Epidermal melanocyte (primary cell): ENCODE measurements around the gene CHSY3.
"Not testable (repeated sequence)": the region's sequence is repeated elsewhere in the genome, so short reads cannot be mapped to it uniquely, and the experiment has no call there.

Source experiments
- DNase-seq: peaks from one replicate; pipeline ENCODE4 v3.0.0; 2011; ENCODE audit warnings: low spot score; ENCODE audit not compliant: insufficient read length

The CHSY3 gene

DNA sequence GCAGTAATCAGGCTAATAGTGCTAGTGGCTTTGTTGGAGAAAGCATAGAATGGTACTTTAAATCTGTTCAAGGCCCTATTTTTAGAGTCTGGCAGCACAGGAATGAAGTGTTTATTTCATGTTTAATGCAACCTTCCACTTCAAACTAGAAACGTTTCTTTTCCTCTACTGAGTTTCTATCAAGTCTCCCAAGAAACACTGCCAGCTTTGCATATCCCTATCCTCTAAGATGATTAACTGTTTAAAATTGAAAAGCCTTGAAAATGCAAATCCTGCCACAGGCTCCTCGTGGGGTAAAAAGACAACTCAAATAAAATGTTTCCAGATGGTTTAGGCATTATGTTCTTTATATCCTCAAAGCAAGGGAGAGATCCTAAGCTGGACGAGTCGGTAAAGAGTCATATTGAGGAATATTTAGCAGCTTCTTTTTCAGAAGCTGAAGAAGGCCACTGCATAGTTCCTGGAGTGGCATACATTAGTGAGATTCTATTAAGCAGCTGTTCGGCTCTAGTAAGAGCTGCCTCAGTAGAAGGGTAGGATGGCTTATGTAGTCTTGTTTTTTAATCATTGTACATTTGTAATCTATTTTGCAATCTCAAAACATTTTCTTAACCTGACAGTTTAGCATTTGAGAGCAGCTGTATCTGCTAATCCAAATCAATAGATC is 251.2 kb downstream of the CHSY3 start:
- DNase-seq: no peak

DNA sequence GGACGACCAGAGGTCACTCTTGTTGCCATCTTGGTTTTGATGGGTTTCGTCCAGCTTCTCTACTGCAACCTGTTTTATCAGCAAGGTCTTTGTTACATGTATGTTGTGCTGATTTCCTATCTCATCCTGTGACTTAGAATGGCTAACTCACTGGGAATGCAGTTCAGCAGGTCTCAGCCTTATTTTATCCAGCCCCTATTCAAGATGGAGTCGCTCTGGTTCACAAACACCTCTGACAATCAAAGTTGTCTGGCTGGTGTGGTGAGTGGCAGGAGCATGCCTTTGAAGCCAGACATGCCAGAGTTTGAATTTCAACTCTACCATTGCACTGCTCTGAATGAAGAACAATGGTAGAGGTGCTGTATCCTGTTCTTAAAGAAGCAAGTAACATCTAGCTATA is 253.8 kb downstream of the CHSY3 start:
- DNase-seq: no peak

DNA sequence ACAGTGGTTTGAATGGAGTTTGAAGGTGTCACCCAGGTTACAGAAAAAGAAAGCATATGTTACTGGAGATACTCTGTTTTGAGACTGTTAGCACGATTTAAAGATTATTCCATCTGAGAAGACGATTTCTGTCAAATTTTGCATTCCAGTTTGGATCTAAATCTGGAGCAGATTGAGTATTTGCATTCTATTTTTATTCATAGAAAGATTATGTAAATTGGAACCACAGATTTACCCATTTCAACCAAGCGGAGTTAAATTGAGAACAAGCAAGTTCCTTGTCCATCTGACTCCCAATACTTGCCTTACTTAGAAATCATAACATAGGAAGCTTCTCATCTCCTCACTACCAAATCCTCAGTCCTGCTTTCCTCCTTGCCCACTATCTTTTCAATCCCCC is 255.7 kb downstream of the CHSY3 start:
- no peak for DNase-seq

DNA sequence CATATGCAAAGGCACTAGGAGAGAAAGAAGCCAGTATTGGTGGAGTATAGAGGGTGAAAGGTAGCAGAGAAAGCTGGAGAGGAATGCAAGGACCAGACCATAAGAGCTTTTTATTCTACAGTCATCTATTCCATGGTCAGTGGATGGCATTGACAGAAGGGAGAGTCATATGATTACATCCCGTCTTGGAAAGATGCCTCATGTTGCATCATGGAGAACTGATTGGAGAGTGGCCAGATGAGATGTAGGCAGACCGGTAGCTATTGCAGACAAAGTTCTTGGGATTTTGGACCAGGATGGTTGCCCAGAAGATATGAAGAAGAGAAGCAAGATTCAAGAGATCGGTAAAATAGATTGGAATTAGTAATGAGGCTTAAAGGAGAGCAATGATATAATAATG is 260.7 kb downstream of the CHSY3 start:
- no peak for DNase-seq

DNA sequence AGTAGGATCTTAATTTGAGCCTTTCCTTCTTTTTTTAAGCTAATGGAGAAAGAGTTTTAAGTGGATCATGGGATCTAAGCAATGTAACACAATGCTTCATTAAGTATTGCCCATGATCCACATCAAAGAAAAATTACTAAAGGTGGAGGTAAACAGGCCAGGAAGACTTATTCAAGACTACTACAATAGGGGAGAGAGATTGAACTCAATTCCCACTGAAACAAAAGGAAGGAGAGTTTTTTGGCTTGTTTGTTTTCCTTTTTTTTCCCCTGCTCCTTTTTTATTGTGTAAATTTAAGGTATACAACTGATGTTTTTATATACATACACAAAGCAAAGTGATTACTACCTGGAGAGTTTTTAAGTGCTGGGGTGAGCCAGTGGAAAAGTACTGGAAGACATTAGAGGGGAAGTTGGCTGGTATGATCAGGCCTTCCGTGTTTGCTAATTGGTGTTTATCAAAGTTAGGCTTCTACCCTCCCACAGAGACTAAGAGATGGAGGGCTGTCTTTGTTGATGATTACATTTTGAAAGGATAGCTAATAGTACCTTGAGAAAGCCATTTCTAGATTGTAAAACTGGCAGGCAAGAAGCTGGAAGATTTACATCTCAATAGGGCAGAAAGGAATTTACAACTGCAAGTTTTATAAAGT is 262.7 kb downstream of the CHSY3 start:
- DNase-seq: no peak

DNA sequence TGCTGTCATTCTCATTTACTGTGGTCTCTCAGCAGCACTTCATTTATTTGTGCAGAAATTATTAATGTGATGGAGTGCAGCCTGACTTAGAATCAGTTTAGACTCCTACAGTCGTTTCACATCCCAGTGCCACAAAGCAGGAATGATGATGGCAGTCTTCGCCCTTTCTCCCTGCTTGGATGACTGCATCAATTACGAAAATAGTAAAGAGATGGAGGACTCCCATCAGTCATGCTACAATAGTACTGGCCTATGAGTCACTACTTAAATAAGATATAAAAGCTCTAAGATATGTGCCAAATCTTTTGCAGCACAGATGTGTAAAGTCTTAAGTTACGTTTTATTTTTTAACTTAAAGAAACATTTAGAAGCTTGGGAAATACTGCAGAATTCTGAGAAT is 263.9 kb downstream of the CHSY3 start:
- DNase-seq: no peak

DNA sequence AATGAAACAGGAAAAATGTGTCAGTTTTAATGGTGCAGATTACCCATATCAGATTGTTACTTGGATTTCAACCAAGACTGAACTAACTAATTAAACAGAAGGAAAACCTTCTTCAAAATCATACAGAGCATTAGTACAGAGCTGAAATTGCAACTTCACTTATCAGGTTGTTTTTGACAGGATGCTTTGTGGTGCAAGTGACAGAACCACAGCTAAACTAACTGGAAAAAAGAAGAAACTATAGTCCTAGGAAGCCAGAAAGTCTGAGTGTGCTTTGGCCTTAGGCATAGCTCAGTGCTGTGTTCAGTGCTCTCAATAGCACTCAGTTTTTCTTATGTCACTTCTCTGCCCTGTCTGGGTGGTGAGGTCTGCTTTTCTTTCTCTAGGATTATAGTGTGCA is 267.4 kb downstream of the CHSY3 start:
- no peak for DNase-seq

DNA sequence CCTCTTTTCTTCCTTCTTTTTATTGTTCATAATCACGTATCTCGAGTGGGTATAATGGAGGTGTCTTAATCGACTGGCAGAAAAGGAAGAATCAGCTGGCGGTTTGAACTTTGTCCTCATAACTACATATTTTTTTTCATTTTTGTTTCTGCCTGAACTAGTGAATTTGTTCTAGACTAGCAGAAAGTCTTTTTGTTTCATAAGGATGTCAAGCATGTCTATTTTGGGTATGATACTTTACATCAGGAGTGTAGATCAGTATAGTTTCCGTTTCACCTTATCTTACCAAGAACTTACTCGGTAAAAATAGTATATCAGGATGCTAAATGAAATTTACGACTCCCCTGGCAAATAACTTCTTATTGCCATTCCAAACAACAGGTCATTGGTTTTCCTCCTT is 278.9 kb downstream of the CHSY3 start:
- no peak for DNase-seq

DNA sequence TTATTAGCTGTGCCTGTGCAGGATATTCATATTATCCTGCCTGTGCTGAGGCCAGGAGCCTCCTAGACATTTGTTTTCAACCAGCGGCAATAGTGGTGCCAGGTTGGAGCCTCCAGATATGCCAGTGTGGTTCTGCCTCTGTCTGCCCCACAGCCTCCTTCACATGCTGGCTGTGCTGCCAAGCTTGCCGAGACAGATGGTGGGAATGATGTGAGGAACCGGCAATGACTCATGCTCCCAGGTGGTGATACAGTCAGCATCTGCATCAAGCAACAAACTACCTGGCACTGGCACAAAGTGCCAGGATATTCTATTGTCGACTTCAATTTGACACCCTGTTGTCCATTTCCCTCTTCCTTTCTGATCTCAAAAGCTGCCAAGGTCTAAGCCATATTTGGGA is 285.7 kb downstream of the CHSY3 start:
- no peak for DNase-seq

DNA sequence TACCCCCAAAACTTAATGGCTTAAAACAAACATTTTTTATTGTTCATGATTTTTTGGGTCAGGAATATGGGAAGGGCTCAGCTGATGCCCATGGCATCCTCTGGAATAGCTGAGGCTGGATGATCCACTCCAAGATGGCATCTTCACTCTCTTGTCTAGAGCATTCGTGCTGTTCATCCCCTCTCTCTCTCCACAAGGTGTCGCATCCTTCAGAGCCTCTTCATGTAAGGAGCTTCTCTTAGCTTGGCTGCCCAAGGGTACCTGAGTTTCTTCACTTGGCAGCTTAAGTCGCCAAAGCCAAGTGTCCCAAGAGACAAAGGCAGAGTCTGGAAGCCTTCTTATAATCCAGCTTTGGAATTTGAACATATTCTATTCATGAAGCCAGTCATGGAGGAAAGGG is 294.7 kb downstream of the CHSY3 start:
- no peak for DNase-seq

DNA sequence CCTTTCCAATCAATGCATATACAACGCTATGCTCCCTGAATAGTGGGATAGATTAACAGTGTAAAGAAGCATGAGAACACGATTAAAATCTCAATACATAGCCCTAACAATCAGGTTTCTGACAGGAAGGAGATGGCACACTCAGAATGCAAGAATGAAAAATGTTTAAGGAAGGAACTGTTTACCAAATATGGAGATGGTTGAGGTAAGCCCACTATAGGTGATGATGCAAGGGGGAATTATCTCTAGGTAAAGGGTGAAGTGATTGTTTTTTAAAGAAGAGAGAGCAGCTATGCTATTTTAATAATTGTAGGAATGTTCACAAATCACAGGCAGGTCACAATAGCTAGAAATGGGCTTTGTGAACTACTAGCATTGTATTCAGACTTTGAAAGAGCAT is 302.4 kb downstream of the CHSY3 start:
- DNase-seq: no peak

DNA sequence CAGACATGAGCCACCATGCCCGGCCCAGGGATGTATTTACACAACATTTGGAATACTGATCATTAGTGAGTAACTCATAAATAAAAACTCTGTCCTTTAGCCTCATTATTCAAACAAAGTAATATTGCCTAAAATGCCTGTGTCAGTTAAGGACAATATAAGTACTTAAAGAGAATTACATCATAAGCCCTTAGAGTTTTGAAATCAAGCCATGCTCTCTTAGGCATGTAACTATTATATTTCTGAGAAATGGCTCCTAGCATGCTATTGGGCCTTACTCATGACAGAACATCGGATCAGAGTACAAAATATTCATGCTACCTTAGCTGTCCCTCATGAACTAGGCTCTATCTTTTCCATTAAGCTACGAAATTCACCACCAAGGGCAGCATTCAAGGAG is 309.3 kb downstream of the CHSY3 start:
- DNase-seq: no peak

DNA sequence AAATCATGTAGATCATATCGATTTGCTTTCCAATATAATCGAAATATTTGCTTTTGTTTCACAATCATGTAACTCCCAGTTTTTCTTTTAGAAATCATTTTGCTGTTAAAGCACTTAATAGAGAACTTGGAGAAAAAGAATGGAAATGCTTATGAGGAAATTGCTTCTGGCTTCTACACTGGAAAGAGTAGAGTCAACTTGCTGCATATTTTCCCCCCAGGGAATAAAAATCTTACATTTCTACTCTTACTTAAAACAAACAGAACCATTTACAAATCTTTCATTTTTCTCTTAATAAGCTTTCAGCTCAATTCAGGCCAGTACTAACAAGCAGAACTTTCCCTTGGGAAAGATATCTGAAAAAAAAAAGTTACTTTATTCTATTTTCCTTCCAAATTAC is 312.0 kb downstream of the CHSY3 start:
- DNase-seq: no peak

DNA sequence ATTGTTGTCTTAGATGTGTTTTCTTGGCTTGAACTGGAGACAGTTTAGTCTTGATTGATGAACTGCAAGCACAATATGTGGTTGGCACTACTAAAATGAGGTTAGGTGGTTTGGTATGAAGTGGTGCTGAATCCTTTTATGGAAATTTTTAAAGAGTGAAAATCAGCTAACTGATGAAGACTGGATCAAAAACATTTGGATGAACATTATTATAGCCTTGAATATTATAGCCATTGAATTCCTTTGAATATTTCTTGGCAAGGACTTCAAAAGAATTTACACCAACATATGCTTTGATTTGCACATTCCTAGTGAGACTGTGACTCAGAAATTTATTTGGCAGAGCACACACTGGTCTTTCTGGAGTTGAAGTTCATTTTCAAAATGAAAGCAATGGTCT is 318.3 kb downstream of the CHSY3 start:
- no peak for DNase-seq

DNA sequence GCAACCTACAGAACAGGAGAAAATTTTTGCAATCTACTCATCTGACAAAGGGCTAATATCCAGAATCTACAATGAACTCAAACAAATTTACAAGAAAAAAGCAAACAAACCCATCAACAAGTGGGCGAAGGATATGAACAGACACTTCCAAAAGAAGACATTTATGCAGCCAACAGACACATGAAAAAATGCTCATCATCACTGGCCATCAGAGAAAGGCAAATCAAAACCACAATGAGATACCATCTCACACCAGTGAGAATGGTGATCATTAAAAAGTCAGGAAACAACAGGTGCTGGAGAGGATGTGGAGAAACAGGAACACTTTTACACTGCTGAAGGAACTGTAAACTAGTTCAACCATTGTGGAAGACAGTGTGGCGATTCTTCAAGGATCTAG is 322.3 kb downstream of the CHSY3 start:
- DNase-seq: not testable (repeated sequence)

DNA sequence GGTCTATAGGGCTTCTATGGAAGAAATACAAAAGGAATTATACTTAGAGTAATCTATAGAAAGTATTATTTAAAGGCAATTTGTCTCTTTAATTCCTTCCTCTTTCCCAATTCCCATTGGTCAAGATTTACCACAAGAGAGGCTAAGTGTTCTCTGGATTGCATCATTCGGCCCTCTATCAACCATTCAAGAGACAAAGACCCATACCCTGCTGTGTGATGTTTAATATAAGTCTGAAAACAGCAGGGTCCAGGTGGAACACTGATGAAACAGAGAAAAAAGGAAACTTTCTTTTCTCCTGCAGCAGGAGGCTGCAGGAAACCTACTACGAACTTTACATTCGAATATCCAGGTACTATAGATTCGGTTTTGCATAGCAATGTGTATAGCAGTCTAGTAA is 323.4 kb downstream of the CHSY3 start:
- no peak for DNase-seq

DNA sequence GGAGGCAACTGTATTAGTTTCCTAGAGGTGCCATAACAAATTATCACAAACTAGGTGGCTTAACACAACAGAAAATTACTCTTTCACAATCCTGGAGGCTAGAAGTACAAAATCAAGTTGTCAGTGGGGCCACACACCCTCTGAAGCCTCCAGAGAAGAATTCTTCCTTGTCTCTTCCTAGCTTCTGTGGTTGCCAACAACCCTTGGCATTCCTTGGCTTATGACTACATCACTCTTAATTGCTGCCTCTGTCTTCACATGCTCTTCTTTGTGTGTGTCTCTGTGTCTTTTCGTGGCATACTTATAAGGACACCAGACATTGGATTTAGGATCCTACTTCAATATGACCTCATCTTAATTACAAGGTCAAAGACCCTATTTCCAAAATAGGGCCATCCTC is 327.5 kb downstream of the CHSY3 start:
- no peak for DNase-seq

DNA sequence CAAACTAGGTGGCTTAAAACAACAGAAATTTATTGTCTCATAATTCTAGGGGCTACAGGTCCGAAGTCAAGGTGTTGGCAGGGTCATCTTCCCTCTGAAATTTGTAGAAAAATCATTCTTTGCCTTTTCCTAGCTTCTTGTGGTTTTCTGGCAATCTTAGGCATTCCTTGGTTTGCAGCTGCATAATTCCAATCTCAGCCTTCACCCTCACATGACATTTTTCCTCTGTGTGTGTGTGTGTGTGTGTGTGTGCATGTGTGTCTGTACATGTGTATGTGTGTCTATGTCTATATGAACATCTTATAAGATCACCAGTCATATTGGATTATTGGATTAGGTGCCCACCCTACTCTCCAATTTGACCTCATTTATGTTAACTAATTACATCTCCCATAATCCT is 330.6 kb downstream of the CHSY3 start:
- DNase-seq: no peak
